Measurements from ENCODE around the gene DOCK10.
"Not testable (repeated sequence)": the region's sequence is repeated elsewhere in the genome, so short reads cannot be mapped to it uniquely, and the experiment has no call there.

Gene DOCK10

GRCh38 chr2:224925061-224925809 lies 117.0 kb downstream of the DOCK10 start:
- in situ Hi-C loops (cut with MboI; ENCODE audit: low sequenced_read_pairs) = no loop called here

GRCh38 chr2:224924631-224925030 lies 117.6 kb downstream of the DOCK10 start:
- in situ Hi-C loops (cut with MboI; ENCODE audit: low sequenced_read_pairs) = no loop called here

GRCh38 chr2:224922142-224922727 lies 120.0 kb downstream of the DOCK10 start:
- in situ Hi-C loops (cut with MboI; ENCODE audit: low sequenced_read_pairs) = no loop called here

- in situ Hi-C loops (cut with MboI; ENCODE audit: low sequenced_read_pairs) = no loop called here
Measured at GRCh38 chr2:224919472-224920110, 122.7 kb downstream of the DOCK10 start.

GRCh38 chr2:224918626-224919471 lies 123.4 kb downstream of the DOCK10 start:
- in situ Hi-C loops (cut with MboI; ENCODE audit: low sequenced_read_pairs) = no loop called here

- in situ Hi-C loops (cut with MboI; ENCODE audit: low sequenced_read_pairs) = not testable (repeated sequence)
Measured at GRCh38 chr2:224917246-224917645, 125.0 kb downstream of the DOCK10 start.

GRCh38 chr2:224915136-224915535 lies 127.1 kb downstream of the DOCK10 start:
- in situ Hi-C loops (cut with MboI; ENCODE audit: low sequenced_read_pairs) = no loop called here

GRCh38 chr2:224910574-224910925 lies 131.7 kb downstream of the DOCK10 start:
- in situ Hi-C loops (cut with MboI; ENCODE audit: low sequenced_read_pairs) = no loop called here

GRCh38 chr2:224909885-224910573 lies 132.2 kb downstream of the DOCK10 start:
- in situ Hi-C loops (cut with MboI; ENCODE audit: low sequenced_read_pairs) = no loop called here

GRCh38 chr2:224908818-224909217 lies 133.4 kb downstream of the DOCK10 start:
- in situ Hi-C loops (cut with MboI; ENCODE audit: low sequenced_read_pairs) = no loop called here

- in situ Hi-C loops (cut with MboI; ENCODE audit: low sequenced_read_pairs) = no loop called here
Measured at GRCh38 chr2:224904381-224904780, 137.9 kb downstream of the DOCK10 start.

- in situ Hi-C loops (cut with MboI; ENCODE audit: low sequenced_read_pairs) = no loop called here
Measured at GRCh38 chr2:224903621-224904020, 138.6 kb downstream of the DOCK10 start.

GRCh38 chr2:224901121-224901676 lies 141.1 kb downstream of the DOCK10 start:
- in situ Hi-C loops (cut with MboI; ENCODE audit: low sequenced_read_pairs) = no loop called here

- in situ Hi-C loops (cut with MboI; ENCODE audit: low sequenced_read_pairs) = no loop called here
Measured at GRCh38 chr2:224895377-224895776, 146.9 kb downstream of the DOCK10 start.

GRCh38 chr2:224894356-224894755 lies 147.9 kb downstream of the DOCK10 start:
- in situ Hi-C loops (cut with MboI; ENCODE audit: low sequenced_read_pairs) = no loop called here

- in situ Hi-C loops (cut with MboI; ENCODE audit: low sequenced_read_pairs) = no loop called here
Measured at GRCh38 chr2:224893848-224894247, 148.4 kb downstream of the DOCK10 start.

GRCh38 chr2:224892574-224893204 lies 149.6 kb downstream of the DOCK10 start:
- in situ Hi-C loops (cut with MboI; ENCODE audit: low sequenced_read_pairs) = no loop called here

GRCh38 chr2:224890372-224890771 lies 151.9 kb downstream of the DOCK10 start:
- in situ Hi-C loops (cut with MboI; ENCODE audit: low sequenced_read_pairs) = no loop called here

- in situ Hi-C loops (cut with MboI; ENCODE audit: low sequenced_read_pairs) = no loop called here
Measured at GRCh38 chr2:224887141-224887540, 155.1 kb downstream of the DOCK10 start.

All from hTERT RPE-1 (cell line).